ENCODE results near the gene FAM98B. TPM values are rescaled to one million over a fixed set of nuclear protein-coding genes. Genes with fewer than 3 reads are reported as not detected.

Gene FAM98B
- total and polyA plus RNA-seq, 2 experiments from 2014 or later, result 10.1 to 32.5 TPM

GRCh38 chr15:38481761-38482160, 27.8 kb downstream of the FAM98B start:
- H3K27me3 Mint-ChIP-seq (ENCODE audit: insufficient read depth, low read depth, poor library complexity), result peaks cover 1% of the 10 kb centered on the region
- H3K4me1 Mint-ChIP-seq, result no peaks in the 10 kb centered on the region
- no peak overlapping the region for H3K4me3 ChIP-seq
- peaks cover 14% of the 10 kb centered on the region; the same call in 2 of the 3 replicates for H3K36me3 Mint-ChIP-seq (ENCODE audit: low read depth)
- no peaks in the 10 kb centered on the region for H3K9me3 Mint-ChIP-seq
- DNase-seq (ENCODE audit: low spot score), result no peak
- TF ChIP-seq NANOG (IDR thresholded peaks at IDR 0.05; ENCODE audit: borderline replicate concordance) (no peak), ZNF462 (CRISPR knock-in tag; IDR thresholded peaks at IDR 0.05) (no peak), ZNF331 (CRISPR knock-in tag; IDR thresholded peaks at IDR 0.05; ENCODE audit: low read depth) (no peak), REST (IDR thresholded peaks at IDR 0.05; ENCODE audit: unreplicated experiment) (no peak), EZH2phosphoT487 (IDR thresholded peaks at IDR 0.05; ENCODE audit: unreplicated experiment) (no peak), ETS1 (IDR thresholded peaks at IDR 0.05) (no peak), EZH2 (IDR thresholded peaks at IDR 0.05; ENCODE audit: low read depth, unreplicated experiment) (no peak), POLR2AphosphoS5 (IDR thresholded peaks at IDR 0.05; ENCODE audit: low read depth) (no peak), CREB1 (CRISPR knock-in tag; IDR thresholded peaks at IDR 0.05; ENCODE audit: low read depth) (no peak), ZNF114 (CRISPR knock-in tag; IDR thresholded peaks at IDR 0.05) (no peak), STAT1 (IDR thresholded peaks at IDR 0.05; ENCODE audit: unreplicated experiment) (no peak), JUNB (IDR thresholded peaks at IDR 0.05; ENCODE audit: unreplicated experiment) (no peak), CTCF (conservative IDR thresholded peaks at IDR 0.05; ENCODE audit: low read depth in 2 of 2) (no peak)
- no peaks in the 10 kb centered on the region for H3K79me2 ChIP-seq (replicated peaks; ENCODE audit: insufficient read depth)
- H3K4me2 ChIP-seq, result no peak overlapping the region
- H2AFZ ChIP-seq, result no peak overlapping the region
- H3K4me3 Mint-ChIP-seq, result no peak overlapping the region
- no peaks in the 10 kb centered on the region for H3K9me2 ChIP-seq (ENCODE audit: insufficient read depth)
- peaks cover 4% of the 10 kb centered on the region; the same call in 1 of the 2 replicates for H3K36me3 ChIP-seq (ENCODE audit: insufficient read depth)
- no peaks in the 10 kb centered on the region for H3K4me1 ChIP-seq (ENCODE audit: insufficient read depth)
- no peak overlapping the region for H3K27ac ChIP-seq (ENCODE audit: low read depth)
- H3F3A ChIP-seq (replicated peaks; ENCODE audit: low read depth), result no peaks in the 10 kb centered on the region
- H4K20me1 ChIP-seq (replicated peaks; ENCODE audit: insufficient read depth), result no peaks in the 10 kb centered on the region; the same call in 1 of the 2 replicates
- no peak overlapping the region for H3K27ac Mint-ChIP-seq
- no peaks in the 10 kb centered on the region for H3K27me3 ChIP-seq (ENCODE audit: insufficient read depth)
- no peak for ATAC-seq

Data from GM23338 (cell line).